UCSD-AML1 (cell line): ENCODE measurements around the gene LCLAT1.
"Not testable (repeated sequence)": the region's sequence is repeated elsewhere in the genome, so short reads cannot be mapped to it uniquely, and the experiment has no call there.

Experiments used
- DNase-seq: peaks from one replicate; lab custom pipeline; 2025; ENCODE audit not compliant: unreplicated experiment; lab: John Stamatoyannopoulos, UW

Gene LCLAT1

DNA sequence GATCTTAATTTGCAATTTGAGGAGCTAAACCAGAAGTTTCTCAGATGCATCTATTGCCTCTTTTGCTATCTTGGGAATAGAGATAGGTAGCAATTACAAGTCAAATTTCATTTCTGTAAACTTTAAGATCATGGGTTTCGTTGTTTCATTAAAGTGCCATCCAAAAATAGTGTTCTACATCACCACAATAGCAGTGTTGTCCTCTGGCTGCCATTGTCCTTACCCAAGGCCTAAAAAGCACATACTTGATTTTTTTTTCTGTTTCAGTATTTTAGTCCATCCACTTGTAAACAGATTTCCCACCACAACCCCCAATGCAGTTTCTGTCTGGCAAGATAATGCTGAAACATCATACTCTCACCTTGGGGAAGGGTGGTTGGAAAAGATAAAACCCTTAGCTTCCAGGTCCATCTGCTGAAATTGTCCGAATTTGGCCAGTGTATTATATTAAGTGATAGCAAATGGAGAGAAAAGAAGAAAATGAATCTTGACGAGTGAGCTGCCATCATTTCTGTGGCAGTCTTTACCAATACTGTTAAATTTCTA, 136.2 kb downstream of the LCLAT1 start:
- DNase-seq = no peak

DNA sequence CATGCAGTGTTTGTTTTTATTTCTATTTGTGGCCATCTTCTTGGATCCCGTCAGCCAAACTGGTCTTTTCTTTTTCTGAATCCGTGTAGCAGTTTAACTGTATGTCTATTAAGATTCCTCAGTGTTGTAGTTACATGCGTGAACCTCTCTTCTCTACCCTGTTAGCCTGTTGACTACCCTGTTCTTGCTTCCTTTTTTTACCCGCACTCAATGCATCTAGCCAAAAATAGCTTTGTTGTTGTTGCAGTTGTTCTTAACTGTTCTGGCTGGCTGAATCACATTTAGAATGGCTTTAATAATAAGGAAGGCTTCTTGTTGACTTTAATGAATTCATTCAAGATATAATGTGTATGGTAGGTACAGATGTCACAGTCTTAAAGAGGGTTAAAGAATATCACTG, 137.1 kb downstream of the LCLAT1 start:
- no peak for DNase-seq

DNA sequence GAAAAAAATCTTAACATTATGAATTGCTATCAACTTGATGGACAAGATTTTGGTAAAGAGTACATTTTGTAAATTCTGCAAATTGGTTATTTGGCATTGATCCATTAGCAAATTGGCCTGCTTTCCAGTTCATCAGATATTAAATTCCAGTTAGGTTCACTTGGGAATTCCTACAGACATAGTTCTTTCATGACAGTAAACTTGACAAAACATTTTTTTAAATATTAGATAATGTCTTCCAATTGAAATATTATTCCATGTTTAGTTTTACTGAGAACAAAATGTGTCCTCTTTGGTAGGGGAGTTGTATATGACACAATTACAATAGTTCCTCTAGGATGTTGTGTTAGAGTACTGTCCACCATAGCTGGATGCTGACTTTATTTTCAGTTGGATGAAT, 141.9 kb downstream of the LCLAT1 start:
- DNase-seq = no peak

DNA sequence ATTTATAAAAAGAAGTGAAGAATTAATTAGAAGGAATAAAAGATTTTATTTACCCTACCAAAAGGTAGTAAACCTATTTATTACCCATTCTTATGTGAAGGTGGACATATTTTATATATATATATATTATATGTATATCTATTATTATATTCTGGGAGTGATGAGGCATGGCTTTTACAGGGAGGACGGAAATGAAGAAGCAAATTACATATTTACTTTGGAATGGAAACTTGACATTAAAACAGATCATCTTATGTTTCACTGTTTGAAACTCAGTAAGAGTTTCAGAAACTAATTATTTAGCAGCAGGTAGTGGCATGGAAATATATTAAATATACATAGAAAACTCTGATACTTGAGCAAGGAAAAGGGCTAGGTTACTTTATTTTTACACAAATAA, 143.4 kb downstream of the LCLAT1 start:
- DNase-seq = no peak

DNA sequence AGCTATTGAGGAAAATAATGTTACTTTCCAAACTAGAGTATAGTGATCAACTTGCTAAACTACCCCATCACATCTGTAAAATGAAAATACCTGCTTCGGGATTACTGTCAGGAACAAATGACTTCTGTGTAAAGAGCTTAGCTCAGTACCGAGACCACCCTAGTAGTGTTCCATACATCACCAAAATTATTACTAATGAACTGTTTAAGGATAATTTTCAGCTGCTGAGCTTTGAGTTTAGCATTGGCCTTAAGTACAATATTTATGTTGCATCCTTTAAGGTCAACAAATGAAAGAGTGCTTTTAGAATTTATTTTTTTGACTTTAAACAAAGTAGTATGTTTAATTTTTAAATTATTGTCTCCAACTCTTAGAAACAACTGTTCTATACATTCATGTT, 144.1 kb downstream of the LCLAT1 start:
- no peak for DNase-seq

DNA sequence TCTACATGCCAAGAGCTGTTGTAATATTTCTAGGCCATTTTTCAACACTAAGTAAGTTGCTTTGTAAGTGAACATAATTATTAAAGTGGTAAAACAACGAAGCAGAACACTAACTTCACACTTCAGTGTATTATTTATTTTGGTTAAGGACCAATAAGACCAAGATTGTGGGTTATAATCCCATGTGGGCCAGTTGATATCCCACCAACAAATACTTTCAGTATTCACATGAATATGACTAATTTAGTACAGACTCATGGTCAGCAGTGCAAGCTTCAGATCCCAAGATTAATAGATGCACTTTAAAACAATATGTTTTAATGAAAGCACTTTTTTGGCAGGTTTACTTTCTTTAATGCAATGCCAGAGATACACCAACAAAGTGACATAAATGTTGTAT, 154.3 kb downstream of the LCLAT1 start:
- no peak for DNase-seq

DNA sequence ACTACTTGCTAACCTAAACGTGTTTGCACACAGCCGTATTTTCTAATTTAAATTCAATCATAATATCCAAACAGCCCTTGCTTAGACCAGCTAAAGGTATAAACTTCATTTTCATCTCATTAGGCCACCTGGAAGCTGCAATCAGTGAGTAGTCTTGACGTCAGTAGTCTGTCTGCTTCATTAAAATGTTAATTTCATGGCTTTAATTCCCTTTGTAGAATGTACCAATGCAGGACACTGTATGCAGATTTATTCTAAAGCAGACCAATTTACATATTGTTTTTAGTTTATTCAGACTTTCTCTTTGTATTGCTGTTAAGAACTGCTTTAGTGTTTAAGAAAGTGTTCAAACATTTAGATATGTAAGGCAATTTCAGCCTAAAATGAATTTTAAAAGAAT, 158.2 kb downstream of the LCLAT1 start:
- DNase-seq = no peak

DNA sequence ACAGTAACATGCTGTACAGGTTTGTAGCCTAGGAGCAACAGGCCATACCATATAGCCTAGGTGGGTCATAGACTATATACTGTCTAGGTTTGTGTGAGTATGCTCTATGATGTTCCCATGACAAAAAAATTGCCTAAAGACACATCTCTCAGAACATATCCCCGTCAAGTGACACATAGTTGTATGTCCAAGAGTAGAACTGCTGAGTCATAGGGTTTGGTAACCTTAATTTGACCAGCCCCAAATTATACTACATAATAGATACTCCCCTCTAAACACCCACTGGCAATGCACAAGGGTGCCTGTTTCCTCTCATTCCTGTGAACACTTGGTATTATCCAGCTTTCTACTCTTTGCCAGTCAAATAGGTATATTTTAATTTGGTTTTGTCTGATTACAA, 161.6 kb downstream of the LCLAT1 start:
- DNase-seq = no peak

DNA sequence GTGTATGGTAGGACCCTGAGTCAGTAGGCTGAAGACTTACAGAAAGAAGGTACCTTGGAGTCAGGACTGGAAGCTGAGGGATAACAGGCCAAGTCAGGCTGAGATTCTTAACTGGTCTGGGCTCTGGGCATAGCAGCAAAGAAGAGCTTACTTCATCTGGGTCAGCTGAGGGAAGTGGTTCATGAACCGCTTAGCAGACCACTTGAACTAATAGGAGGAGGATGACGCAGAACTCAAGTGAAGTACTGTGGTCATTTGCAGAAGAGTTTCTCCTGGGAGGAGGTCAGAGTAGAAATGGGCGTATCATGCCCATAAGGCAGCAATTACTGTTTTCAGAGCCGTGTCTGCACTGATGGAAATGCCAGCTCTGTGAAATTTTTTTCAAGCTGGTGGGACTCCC, 164.5 kb downstream of the LCLAT1 start:
- DNase-seq = no peak

DNA sequence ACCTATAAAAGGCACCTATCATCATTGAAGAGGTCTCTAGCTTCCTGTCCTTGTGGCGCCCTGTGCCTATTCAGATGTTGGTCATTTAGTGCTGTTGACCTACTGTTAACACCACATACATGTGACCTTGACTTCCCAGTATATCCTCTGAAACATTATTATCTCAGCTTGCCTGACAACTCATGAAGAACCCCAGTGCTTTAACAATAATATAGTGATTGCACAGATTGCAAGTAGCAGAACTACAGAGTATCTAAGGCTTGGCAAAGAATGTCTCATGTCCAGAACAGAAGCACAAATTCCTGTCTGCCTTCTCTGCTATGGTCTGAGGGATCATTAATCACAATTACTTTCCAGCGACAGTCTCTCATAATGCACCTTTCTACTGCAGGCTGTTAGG, 165.3 kb downstream of the LCLAT1 start:
- no peak for DNase-seq

DNA sequence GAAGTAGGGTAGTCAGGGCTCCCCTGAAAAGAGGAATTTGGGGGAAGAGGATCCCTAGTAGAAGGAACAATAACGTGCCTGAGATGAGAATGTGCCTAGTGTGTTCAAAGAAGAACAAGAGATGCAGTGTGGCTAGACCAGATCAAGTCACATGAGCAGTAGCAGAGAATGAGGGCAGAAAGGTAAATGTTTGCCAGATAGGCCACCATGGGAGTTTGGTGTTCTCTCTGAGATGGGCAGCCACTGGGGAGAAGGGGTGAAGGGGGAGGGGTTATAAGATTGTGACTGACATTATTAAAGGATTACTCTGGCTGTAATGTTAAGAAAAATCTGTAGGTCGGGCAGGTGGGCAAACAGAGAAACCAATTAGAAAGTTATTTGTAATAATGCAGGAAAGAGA, 166.0 kb downstream of the LCLAT1 start:
- no peak for DNase-seq

DNA sequence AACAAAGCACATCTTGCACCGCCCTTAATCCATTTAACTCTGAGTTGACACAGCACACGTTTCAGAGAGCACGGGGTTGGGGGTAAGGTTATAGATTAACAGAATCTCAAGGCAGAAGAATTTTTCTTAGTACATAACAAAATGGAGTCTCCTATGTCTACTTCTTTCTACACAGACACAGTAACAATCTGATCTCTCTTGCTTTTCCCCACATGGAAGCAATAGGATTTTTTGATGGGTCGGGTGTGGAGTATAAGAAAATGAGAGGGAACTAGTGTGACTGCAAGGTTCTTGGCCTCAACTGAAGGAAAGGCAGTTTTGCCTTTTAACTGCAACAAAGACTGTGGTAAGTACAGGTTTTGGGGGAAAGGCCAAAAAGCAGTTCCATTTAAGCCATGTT, 167.2 kb downstream of the LCLAT1 start:
- not testable (repeated sequence) for DNase-seq

DNA sequence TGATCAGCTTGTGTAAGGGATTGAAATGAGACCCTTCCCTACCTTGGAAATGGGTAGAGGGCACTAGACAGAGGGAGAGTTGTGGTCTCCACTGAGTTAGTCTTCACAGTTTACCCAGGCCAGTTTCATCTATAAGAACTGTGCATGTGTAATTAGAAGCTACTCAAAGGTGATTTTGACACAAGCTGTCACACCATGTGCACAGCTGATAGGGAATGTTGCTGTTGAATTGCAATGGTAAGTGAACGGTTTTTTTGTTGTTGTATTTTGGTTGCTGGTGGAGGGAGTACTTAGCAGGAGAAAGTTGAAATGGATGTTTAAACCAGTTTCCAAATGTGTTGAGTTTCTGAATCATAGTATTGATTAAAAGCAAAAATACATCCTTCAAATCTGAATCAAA, 168.9 kb downstream of the LCLAT1 start:
- DNase-seq = no peak

DNA sequence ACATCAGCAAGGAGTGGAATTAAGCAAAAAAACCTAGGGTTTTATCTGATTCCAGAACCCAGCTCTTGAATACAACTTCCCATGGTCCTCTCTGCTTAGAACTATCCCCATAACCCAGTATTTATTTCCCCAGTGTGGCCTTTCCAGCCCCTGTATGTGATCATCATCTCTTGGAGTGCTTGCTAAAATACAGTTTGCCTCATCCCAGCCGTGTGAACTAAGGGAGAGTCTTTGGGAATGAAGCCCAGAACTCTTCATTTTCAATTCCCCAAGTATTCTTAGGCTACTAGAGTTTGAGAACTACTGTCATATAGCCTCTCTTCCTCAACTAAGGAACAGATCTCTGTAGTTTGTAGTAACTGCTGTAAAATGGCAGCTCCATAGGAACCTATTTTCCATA, 173.1 kb downstream of the LCLAT1 start:
- no peak for DNase-seq

DNA sequence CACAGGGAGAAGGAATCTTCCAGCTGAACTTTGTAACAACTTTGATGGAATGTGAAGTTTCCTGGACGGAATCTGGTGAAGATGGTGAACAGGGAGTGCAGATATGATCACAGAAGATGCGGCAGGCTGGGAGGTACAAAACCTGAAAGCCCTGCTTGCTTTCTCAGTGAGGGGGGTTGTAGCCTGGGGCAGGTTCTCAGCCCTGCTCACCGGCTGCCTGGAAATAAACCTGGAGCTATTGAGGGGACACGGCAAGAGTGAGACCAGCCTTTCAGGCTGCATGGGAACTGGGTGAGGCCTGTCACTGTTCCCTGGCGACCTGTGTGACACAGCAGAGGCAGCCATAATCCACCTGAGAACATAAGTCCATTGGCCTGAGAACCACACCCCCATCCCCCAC, 174.8 kb downstream of the LCLAT1 start:
- DNase-seq = no peak

DNA sequence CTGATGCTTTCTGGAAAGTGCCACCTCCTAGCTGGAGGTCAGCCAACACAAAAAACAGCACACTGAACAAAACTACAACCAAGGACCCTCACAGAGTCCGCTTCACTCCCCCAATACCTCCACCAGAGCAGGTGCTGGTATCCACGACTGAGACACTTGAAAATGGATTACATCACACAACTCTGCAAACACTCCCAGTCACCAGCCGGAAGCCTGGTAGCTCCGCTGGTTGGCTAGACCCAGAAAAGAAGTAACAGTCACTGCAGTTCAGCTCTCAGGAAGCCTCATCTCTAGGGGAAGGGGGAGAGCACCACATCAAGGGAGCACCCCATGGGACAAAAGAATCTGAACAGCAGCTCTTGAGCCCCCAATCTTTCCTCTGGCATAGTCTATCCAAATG, 175.4 kb downstream of the LCLAT1 start:
- no peak for DNase-seq

DNA sequence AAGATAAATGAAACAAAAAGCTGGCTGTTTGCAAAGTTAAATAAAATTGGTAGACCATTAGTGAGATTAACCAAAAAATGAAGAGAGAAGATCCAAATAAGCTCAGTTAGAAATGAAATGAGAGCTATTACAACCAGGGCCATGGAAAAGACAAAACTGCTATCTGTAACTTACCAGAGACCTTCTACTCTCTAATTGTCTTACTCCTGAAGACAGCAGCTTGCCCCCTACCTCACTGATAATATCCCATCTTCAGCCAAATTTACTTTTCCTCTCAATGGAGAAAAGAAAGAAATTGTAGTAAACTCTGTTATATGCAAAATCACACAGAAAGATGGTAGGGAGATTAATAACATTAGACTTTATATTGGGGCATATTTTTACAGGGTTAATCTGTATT, 178.2 kb downstream of the LCLAT1 start:
- DNase-seq = no peak

DNA sequence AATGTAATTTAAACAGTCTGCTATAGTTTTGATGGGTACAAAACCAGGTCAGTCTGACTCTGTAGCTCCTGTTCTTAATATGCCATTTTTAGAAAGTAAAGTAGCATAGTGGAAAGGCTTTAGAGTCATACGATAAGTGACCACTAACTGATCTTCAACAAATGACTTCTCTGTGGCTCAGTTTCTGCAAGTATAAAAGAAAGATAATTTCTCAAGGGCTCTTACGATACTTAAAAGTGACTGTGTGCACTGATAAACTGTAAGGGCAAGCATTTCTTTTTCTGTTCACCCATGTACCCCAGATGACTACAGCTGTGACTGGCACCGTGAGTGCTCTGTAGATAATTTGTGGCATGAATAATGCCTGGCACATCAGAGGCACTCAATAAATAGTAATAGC, 178.7 kb downstream of the LCLAT1 start:
- no peak for DNase-seq

DNA sequence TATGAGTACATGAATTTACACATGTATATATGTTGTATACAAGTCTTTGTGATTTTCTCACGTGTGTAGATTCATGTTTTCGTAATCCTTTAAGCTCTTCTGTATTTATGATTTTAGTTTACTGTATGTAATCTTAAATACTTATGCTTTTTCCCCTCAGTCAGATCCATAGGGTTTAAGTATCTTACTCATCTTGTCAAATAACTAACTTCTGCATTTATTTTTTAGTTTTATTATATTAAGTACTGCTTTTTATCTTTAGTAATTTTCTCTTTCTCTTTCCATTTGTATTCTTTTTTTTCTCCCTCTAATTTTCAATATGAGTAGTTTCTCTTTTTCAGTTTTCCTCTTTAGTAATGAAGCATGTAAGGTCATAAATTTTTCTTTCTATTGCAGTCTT, 179.4 kb downstream of the LCLAT1 start:
- no peak for DNase-seq

DNA sequence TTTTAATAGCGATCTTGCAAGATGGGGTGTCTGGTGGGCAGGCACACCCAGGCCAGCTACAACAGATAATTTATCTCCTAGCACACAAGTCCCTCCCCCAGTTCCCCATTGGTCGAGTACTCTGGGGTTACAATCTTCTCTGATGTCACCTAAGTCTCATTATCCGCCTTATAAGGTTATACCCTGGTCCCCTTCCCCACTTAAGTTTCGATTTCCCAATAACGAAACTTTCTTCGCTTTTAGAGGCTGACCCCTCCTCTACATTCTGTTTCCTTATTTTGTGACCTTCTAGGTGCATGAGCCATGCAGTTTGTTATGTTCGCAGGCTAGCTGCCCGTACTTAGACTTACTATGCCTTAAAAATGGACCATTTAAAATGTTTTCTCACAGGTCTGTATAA, 180.1 kb downstream of the LCLAT1 start:
- DNase-seq = no peak

DNA sequence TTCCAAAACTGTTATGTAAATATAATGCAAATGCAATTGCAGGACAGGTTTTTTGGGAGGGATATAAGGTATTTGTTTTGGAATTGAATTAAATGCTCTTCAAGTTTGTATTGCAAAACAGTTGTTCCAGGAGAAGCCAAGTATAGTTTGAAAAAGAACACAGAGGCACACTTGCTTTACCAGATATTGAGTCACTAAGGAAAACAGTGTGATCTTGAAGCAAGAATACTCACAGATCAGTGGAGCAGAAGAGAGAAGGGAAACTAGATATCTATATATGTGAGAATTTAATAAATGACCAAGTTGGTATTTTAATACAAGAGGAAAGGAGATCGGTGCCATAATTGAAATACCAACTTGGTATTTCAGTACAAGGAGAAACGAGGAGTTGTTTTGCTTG, 181.3 kb downstream of the LCLAT1 start:
- no peak for DNase-seq

DNA sequence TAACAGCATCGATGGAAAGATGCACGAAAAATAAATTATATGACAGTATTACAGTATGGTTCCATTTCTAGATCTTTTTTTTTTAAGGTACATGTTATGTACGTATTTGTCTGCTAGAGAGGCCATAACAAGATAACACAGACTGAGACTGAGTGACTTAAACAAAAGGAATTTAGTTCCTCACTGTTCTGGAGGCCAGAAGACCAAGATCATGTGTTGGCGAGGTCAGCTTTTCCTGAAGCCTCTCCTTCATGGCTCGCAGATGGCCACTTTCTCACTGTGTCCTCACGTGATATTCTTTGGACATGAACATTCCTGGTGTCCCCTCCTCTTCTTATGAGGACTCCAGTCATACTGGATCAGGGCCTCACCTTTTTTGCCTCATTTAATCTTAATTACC, 182.8 kb downstream of the LCLAT1 start:
- DNase-seq = no peak

DNA sequence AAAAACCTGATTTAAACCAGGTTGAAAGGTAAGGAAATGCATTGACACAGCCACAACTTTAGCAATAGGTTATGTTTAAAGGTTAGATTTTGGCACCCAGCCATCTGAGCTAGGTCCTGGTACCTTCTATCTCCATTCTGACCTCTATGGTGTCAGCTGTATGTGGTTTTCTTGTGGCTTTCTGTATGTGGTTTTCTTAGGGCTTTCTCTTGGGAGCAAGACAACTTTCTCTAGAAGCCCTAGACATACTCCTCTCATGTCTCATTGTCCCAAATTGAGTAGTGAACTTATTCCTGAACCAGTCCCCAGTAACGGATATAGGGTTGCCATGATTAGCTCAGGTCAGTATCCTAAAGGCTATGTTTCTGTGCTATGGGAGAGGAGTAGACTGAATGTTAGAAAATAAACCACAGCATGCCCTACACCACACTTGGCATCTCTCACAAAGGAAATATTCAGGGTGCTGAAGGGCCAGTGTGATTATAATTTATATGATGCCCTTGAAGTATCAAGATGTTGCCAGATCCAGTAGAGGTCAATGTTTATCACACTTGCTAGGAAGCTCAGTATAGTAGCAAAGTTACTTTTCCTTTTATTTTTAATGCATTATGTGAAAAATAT, 184.1 kb downstream of the LCLAT1 start:
- no peak for DNase-seq

DNA sequence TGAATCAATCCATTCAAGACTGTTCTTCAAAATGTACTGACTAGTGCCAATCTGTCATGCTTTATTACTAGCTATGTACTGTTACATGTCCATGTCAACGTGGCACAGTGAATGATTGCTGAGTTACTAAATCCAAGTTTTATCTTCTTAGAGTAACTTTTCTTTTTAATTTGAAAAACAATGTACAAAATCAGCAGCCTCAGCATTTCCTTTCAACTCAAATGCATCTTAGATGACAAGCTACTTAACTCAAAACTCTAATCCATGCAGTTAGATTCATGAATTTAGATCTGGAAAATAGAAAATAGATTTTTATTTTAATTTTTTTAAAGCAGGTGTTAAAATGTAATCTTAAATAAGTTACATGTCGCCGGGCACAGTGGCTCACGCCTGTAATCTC, 186.0 kb downstream of the LCLAT1 start:
- DNase-seq = no peak
